Stimulated activated CD4-positive, alpha-beta T cell treated with anti-CD3 and anti-CD28 coated beads, Interleukin-12 subunit alpha, Interleukin-12 subunit beta, amount 100 ng/mL, for 48 hours (primary cell): Measurements from ENCODE around the gene CLASP1.
"Not testable (repeated sequence)": the region's sequence is repeated elsewhere in the genome, so short reads cannot be mapped to it uniquely, and the experiment has no call there.

Experiments
- DNase-seq, 3 donors: peaks; one replicate each; pipeline ENCODE4 v3.0.0-alpha.2; 2020; ENCODE audit warnings: low read depth in 2 of 3, low spot score in 1 of 3

Gene CLASP1

DNA sequence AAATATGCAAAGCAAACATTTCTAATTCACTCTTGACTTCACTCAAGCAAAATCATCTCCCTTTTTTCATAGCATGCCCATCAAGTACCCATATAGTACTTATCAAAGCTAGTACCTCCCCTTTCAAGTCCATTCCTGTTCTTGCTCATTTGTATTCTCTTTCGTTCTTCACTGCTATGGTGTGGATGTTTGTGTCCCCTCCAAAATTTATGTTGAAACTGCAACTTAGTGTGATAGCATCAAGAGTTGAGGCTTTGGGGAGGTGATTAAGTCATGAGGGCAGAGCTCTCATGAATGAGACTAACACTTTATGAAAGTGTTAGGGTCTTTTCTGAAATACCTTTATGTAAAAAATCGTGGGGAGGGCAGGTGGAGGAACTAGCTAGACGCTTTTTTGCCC is 65.7 kb downstream of the CLASP1 start:
- DNase-seq: no peak

DNA sequence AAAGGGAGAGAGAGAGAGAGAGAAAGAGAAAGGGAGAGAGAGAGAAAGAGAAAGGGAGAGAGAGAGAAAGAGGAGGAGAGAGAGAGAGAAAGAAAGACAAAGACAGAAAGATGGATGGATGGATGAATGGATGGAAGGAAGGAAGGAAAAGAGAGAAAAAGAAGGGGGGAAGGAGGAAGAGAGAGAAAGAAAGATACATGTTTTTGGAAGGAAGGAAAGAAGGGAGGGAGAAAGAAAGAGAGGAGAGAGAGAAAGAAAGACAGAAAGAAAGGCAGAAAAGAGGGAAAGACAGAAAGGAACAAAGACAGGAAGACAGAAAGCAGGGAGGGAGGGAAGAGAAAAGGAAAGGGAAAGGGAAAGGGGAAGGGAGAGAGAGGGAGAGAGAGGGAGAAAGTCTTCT is 67.0 kb downstream of the CLASP1 start:
- no peak for DNase-seq

GRCh38 chr2:121579309-121579708 is 70.0 kb downstream of the CLASP1 start:
- DNase-seq: no peak

- no peak for DNase-seq
These were observed 71.9 kb downstream of the CLASP1 start for GRCh38 chr2:121577381-121577780.

- no peak for DNase-seq
These were observed 73.0 kb downstream of the CLASP1 start for GRCh38 chr2:121576263-121576662.

DNA sequence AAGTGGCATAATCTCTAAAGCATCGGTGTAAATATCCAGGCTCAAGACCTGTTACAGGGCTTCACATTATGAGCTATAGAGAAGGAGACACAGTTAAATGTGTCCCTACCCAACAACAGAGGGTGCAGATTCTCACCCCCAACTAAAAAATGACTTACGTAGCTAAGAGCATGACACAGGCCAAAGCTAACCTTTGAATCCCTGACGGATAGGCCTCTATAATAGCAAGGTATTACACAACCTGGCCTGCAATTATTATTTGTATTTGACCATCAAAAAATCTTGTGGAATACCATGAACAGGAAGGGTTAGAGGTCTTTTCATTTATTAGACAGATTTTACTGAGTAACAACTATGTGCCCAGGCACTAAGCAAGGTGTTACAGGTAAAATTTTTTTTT is 73.5 kb downstream of the CLASP1 start:
- no peak for DNase-seq

GRCh38 chr2:121570667-121571055 is 78.6 kb downstream of the CLASP1 start:
- no peak for DNase-seq

DNA sequence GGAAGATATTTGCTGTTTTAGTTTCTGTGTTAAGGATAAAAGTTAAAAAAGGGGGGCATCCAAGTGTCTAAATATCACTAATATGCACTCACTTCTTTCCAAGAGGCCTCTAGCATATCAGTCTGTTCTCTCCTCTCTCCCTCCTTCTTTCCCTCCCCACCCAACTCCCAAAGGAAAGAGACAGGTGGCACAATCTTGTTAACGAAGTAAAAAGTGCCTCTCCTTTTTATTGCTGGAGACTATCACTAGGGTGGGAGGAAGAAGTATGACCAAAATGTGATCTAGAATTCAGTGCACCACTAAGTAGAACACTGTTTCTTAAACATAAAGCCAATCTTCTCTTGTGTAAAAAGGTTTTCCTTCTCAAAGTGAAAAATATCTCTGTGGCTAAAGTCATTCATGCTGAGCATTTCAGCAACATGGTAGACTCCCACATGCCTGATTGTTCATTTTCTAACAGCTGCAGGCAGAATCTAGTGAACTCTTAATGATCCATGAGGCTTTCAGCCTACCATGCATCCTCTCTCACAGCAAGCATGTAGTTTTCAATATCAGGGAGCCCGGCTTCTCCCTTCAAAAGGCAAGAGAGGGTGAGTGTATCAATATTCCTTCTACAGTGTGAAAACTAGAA is 79.1 kb downstream of the CLASP1 start:
- DNase-seq: no peak

- DNase-seq: no peak
These were observed 81.3 kb downstream of the CLASP1 start for GRCh38 chr2:121567957-121568409.

- no peak for DNase-seq
These were observed 81.8 kb downstream of the CLASP1 start for GRCh38 chr2:121567452-121567851.

GRCh38 chr2:121565389-121566250 is 83.6 kb downstream of the CLASP1 start:
- no peak for DNase-seq

- no peak for DNase-seq
These were observed 84.4 kb downstream of the CLASP1 start for GRCh38 chr2:121564905-121565304.

DNA sequence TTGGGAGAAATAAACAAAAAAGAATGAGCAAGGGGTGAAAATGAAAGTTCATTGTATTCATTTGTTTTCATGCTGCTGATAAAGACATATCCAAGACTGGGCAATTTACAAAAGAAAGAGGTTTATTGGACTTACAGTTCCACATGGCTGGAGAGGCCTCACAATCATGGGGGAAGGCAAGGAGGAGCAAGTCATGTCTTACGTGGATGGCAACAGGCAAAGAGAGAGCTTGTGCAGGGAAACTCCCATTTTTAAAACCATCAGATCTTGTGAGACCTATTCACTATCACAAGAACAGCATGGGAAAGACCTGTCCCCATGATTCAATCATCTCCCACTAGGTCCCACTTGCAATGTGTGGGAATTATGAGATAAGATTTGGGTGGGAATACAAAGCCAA is 85.5 kb downstream of the CLASP1 start:
- DNase-seq: not testable (repeated sequence)

DNA sequence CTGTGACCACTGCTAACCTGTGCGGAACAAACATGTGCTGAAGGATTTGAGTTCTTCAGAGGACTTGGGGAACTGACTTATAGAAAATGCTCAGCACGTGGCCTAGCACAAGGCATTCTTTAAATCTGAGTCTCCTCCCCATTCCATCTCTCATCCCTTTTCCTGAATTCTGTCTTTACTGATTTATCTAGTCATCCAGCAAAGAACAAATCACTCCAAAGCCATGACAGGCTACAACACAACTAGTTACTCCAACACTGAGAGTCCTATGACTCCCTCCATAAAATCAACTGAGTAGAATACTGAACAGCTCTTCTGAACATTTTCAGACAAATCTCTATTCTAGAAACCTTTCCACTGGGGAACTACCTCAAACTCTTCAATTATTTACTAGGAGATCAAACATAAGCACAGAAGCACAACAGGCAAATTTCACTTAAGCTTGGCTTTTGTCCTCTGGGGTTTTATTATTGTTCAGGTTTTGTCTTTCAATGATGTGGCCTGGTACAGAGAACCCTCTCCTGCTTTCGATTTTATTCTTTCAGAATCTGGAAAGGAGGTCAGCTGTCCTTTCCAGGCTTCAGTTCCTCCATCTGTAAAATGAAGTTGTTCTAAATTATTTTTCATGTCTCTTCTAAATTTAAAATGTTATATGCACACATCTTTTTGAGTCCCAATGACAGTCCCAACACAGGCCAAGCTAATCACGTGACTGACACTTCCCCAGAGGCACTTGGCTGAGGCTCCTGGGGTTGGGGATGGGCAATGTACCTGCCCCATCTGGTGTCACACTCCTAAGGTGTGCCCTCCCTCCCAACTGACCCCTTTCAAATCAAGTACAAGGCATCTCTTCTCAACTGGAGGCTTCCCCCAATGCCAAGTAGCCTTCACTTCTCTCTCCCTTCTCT is 86.7 kb downstream of the CLASP1 start:
- no peak for DNase-seq

DNA sequence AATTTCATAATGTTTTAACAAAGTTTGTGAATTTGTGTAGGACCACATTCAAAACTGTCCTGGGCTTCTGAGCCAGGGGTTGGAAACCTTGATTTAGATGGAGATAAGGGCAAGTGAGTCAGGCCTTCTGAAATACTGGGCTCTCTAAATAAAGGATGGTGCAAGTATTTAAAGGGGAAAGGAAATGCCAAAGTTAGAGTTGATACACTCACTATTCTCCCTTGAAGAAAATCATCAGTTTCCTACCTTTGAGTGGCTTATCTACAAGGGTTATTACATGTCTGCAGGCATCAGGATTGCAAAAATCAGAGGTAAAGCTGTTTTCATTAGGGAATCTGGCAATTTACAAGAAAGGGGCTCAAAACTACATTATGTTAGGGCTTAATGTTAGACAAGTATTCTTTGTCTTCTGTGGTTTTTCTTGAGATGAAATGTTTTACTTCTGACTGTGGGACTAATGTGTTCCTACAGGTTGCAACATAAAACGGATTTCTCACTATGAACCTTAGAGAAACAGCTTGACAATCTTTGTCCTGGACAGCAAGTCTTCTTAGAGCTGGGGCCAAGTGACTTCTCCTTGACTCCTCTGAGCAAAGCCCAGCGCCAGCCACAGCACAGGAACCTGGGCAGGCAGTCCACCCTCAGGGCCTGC is 87.5 kb downstream of the CLASP1 start:
- no peak for DNase-seq

- DNase-seq: no peak
These were observed 90.9 kb downstream of the CLASP1 start for GRCh38 chr2:121558329-121558728.

DNA sequence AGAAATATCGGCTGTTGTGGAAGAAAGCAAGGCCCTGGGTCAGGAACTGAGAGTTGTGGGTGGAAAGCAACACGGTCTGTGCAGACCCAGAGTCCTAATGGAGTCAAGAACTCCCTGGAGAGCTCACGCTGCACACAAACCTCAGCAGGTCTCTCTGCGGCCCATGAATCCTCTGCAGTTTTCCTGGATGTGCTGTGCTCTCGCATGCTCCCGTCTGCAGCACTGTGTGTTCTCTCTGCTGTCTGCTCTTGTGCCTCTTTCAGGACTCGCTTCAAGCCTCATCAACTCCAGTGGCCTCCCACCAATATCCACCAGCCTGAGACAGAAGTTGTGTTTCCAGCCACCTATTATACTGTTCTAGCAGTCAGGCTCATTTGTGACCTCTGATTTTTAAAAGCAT is 94.3 kb downstream of the CLASP1 start:
- no peak for DNase-seq

DNA sequence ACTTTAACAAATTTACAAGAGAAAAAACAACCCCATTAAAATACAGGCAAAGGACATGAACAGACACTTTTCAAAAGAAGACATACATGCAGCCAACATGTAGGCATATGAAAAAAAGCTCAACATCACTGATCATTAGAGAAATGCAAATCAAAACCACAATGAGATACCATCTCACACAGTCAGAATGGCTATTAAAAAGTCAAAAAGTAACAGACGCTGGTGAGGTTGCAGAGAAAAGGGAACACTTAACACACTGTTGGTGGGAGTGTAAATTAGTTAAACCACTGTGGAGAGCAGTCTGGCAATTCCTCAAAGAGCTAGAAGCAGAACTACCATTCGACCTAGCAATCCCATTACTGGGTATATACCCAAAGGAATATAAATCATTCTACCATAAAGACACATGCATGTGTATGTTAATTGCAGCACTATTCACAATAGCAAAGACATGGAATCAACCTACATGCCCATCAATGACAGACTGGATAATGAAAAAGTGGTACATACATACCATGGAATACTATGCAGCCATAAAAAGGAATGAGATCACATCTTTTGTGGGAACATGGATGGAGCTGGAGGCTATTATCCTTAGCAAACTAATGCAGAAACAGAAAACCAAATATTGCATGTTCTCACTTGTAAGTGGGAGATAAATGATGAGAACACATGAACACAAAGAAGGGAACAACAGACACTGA is 96.6 kb downstream of the CLASP1 start:
- not testable (repeated sequence) for DNase-seq

DNA sequence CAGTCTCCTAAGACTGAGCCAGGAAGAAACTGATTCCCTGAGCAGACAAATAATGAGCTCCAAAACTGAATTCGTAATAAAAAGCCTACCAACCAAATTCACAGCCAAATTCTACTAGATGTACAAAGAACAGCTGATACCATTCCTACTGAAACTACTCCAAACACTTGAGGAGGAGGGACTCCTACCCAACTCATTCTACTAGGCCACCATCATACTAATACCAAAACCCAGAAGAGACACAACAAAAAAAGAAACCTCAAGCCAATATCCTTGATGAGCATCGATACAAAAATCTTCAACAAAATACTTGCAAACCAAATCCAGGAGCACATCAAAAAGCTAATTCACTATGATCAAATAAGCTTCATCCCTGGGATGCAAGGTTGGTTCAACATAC is 98.6 kb downstream of the CLASP1 start:
- no peak for DNase-seq

- DNase-seq: no peak
These were observed 101.6 kb downstream of the CLASP1 start for GRCh38 chr2:121547646-121548045.
